Ovary (tissue), 9 donors: ENCODE data around the gene FNBP1. TPM values are rescaled to one million over a fixed set of nuclear protein-coding genes. Genes with fewer than 3 reads are reported as not detected.

ENCODE experiments used
- DNase-seq, 5 donors: peaks; one replicate each; pipeline ENCODE4 v3.0.0-alpha.2; 2019 to 2020
- H3K27ac ChIP-seq, 2 donors: fragments of 200-600 bp; one replicate each; pipeline versions ENCODE4 v1.5.1 to v1.8.0; 2019 to 2022
- H3K27me3 ChIP-seq: fragments of 200-600 bp; one replicate; pipeline ENCODE4 v1.8.0; 2022
- H3K36me3 ChIP-seq: fragments of 200-600 bp; sonication (generic); one replicate; pipeline ENCODE4 v1.5.1; 2019
- H3K4me1 ChIP-seq: one replicate; pipeline ENCODE4 v1.8.1; 2013; ENCODE audit warnings: mild to moderate bottlenecking, moderate library complexity; ENCODE audit not compliant: insufficient read depth
- H3K4me3 ChIP-seq: fragments of 200-600 bp; sonication (generic); one replicate; pipeline ENCODE4 v1.5.1; 2017
- H3K9me3 ChIP-seq, 2 donors: fragments of 200-600 bp in 1 of 2; sonication (generic) in 1 of 2; one replicate each; pipeline versions ENCODE4 v1.5.1 to v1.8.1; 2013 to 2019; ENCODE audit warnings: mild to moderate bottlenecking in 1 of 2, moderate library complexity in 1 of 2
- EP300 ChIP-seq: sonication (generic); formaldehyde crosslinking; IDR thresholded peaks from one replicate; pipeline ENCODE4 v1.6.1; 2017; ENCODE audit warnings: antibody characterized with exemption
- POLR2A ChIP-seq: fragments of 450-650 bp; IDR thresholded peaks from one replicate; pipeline ENCODE4 v1.6.1; 2017; ENCODE audit warnings: antibody characterized with exemption, mild to moderate bottlenecking, moderate library complexity
- WGBS, 3 donors: extraction: QIAGEN DNeasy Blood & Tissue Kit in 1 of 3; methylation state at CpG; one replicate each; pipeline versions ENCODE4 v1.1.5 to v1.1.7; 2013 to 2017; 5-methylcytosine and 5-hydroxymethylcytosine counted together
- intact Hi-C, 4 donors: fragments of 100-400 bp; cut with DNase I; formaldehyde crosslinking; loops; one replicate each; pipeline versions ENCODE4 v1.11.0 to v1.15.1; 2022 to 2023
- polyA plus RNA-seq, 2 donors: library from polyadenylated mRNA; stranded (reverse); fragments of 200-250 nt in 1 of 2; fragments of 350-450 nt in 1 of 2; fragmentation: Illumina TruSeq in 1 of 2; extraction: RNeasy Lipid Tissue Mini Kit (QIAGEN cat#74804) in 1 of 2; gene quantifications; one replicate each; pipeline ENCODE4 v1.2.3, GENCODE V29; 2013 to 2014
- total RNA-seq, 7 donors: library from RNA; depleted of rRNA in 2 of 7; stranded (reverse); fragments of >200 nt in 2 of 7; fragmentation: NEBNext Ultra II Directional in 3 of 7; extraction: Animal tissue kit (Norgen Biotek cat#: 25700) in 3 of 7; gene quantifications; one replicate each; pipeline versions ENCODE4 v1.1.0 to v1.2.4, GENCODE V29; 2016 to 2023
- TF ChIP-seq, protein P1 (sequence below), 3 donors: fragments of 450-650 bp in 2 of 3; fragments of 200-600 bp in 1 of 3; IDR thresholded peaks; one replicate each; pipeline versions ENCODE4 v1.5.1 to v1.8.0; 2016 to 2022; ENCODE audit warnings: antibody characterized with exemption in 3 of 3, mild to moderate bottlenecking in 1 of 3
- donor health status: DM: no; HTN: no; CAD: no; lungs with moderate emphysema.
- donor health status: DM: no; HTN: no; CAD: no.
- donor health status: Bipolar disorder and iron deficiency.
- donor health status: DM: yes; HTN: yes; CAD: no.
- donor health status: DM: no; HTN: no; CAD: no.
- donor health status: DM: yes; HTN: yes; CAD: no.

The FNBP1 gene
- total and polyA plus RNA-seq, 9 donors = 18.0 to 61.5 (median 49.0) TPM

DNA sequence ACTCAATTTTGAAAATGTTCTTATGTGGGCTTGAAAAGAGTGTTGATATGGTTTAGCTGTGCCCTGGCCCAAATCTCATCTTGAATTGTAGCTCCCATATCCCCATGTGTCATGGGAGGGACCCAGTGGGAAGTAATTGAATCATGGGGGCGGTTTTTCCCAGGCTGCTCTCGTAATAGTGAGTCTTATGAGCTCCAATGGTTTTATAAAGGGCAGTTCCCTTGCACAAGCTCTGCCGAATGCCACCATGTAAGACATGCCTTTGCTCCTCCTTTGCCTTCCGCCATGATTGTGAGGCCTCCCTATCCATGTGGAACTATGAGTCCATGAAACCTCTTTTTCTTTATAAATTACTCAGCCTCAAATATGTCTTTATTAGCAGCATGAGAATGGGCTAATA is 136.7 kb downstream of the FNBP1 start:
- no peaks in the 10 kb centered on the region for H3K36me3 ChIP-seq
- H3K4me1 ChIP-seq = no peaks in the 10 kb centered on the region
- TF ChIP-seq POLR2A (no peak), EP300 (no peak)
- TF ChIP-seq, protein P1, sequence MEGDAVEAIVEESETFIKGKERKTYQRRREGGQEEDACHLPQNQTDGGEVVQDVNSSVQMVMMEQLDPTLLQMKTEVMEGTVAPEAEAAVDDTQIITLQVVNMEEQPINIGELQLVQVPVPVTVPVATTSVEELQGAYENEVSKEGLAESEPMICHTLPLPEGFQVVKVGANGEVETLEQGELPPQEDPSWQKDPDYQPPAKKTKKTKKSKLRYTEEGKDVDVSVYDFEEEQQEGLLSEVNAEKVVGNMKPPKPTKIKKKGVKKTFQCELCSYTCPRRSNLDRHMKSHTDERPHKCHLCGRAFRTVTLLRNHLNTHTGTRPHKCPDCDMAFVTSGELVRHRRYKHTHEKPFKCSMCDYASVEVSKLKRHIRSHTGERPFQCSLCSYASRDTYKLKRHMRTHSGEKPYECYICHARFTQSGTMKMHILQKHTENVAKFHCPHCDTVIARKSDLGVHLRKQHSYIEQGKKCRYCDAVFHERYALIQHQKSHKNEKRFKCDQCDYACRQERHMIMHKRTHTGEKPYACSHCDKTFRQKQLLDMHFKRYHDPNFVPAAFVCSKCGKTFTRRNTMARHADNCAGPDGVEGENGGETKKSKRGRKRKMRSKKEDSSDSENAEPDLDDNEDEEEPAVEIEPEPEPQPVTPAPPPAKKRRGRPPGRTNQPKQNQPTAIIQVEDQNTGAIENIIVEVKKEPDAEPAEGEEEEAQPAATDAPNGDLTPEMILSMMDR (IDR thresholded peaks at IDR 0.05) = no peak
- H3K27ac ChIP-seq = no peak overlapping the region
- intact Hi-C loops = no loop called here
- no peak for DNase-seq
- no peaks in the 10 kb centered on the region for H3K27me3 ChIP-seq
- no peaks in the 10 kb centered on the region for H3K9me3 ChIP-seq
- WGBS, 3 donors = 96 to 97% (median 96%) methylated on average over 4 of the region's 4 CpGs
- H3K4me3 ChIP-seq = no peak overlapping the region

DNA sequence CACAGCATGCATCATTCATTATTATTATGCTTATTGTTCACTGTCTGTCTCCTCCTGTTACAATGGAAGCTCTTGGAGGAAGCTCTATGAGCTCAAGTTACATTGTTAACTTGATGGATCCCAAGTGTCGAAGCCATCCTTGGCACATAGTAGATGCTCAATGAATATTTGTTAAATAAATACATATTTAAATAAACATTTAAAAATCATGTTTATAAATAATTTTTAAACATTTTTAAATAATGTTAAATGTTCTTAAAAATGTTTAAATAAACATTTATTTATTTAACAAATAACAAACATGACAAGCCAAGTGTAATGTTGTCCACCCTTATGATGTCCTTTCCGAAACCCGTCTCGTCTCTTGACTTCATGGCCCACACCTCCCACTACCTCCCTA is 138.3 kb downstream of the FNBP1 start:
- H3K4me1 ChIP-seq = no peaks in the 10 kb centered on the region
- H3K4me3 ChIP-seq = no peak overlapping the region
- WGBS, 3 donors = 87 to 96% (median 95%) methylated on average over 4 of the region's 4 CpGs
- H3K27me3 ChIP-seq = no peaks in the 10 kb centered on the region
- TF ChIP-seq, protein P1 (IDR thresholded peaks at IDR 0.05) = no peak
- TF ChIP-seq POLR2A (no peak), EP300 (no peak)
- no peak overlapping the region for H3K27ac ChIP-seq
- DNase-seq = no peak
- H3K36me3 ChIP-seq = no peaks in the 10 kb centered on the region
- H3K9me3 ChIP-seq = no peaks in the 10 kb centered on the region
- intact Hi-C loops = no loop called here

DNA sequence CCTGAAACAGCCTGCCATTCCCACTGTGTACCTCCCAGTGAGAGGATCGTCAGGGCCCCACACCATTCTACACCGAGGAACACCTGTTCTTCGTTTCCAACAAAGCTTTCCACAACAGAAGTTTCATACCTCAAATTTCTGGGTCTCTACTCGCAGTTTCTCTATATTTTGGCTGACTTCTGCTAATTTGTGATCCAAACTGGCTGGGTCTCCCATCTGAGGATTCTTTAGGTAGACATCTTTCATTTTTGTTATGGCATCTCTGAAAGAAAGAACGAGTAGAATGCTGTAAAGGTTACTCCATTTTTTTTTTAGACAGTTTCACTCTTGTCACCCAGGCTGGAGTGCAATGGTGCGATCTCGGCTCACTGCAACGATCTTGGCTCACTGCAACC is 140.3 kb downstream of the FNBP1 start:
- Histone ChIP-seq H3K9me3 (no peaks in the 10 kb centered on the region), H3K36me3 (no peaks in the 10 kb centered on the region), H3K4me1 (no peaks in the 10 kb centered on the region), H3K27me3 (no peaks in the 10 kb centered on the region), H3K4me3 (no peak overlapping the region), H3K27ac (no peak overlapping the region)
- no peak for DNase-seq
- TF ChIP-seq EP300 (no peak), POLR2A (no peak)
- TF ChIP-seq, protein P1 (IDR thresholded peaks at IDR 0.05) = no peak
- intact Hi-C loops = no loop called here
- WGBS, 3 donors = 84 to 89% (median 88%) methylated on average over 8 of the region's 8 CpGs

DNA sequence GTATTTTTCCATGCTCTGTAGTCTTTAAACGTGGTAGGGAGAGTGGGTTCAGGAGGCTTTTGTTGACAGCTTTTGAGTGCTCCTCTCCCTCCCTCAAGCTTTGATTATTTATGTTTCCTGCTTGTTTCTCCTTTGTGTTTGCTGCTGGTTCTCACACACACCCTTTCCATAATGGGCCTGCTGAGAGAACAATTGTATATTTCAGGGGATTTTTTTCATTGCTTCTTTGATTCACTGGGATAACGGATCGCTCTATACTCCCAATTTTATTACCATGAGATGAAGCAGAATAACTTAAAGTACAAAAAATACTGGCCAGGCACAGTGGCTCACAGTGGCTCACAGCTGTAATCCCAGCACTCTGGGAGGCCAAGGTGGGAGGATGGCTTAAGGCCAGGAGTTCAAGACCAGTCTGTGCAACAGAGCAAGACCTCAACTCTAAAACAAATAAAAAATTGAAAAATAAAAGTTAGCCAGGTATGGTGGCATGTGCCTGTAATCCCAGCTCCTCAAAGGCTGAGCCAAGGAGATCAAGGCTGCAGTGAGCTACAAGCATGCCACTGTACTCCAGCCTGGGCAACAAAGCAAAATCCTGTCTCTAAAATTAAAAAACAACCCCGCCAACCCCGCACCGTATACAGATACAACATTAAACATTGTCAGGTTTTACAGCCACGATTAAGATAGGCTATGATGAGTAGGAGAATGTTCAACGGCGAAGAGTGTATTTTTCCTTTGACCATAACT is 140.8 kb downstream of the FNBP1 start:
- intact Hi-C loops = no loop called here
- no peak for TF ChIP-seq EP300
- TF ChIP-seq POLR2A = no peak
- TF ChIP-seq, protein P1 (IDR thresholded peaks at IDR 0.05) = no peak
- 79 to 84% (median 84%) methylated on average over 9 of the region's 9 CpGs for WGBS, 3 donors
- Histone ChIP-seq H3K9me3 (no peaks in the 10 kb centered on the region), H3K27me3 (no peaks in the 10 kb centered on the region), H3K27ac (no peak overlapping the region), H3K36me3 (no peaks in the 10 kb centered on the region), H3K4me1 (no peaks in the 10 kb centered on the region), H3K4me3 (no peak overlapping the region)
- DNase-seq = no peak
